GM12892 (cell line): ENCODE measurements around the gene CIITA.

ENCODE experiments used
- POLR2A ChIP-seq: IDR thresholded peaks from 2 replicates; pipeline ENCODE4 v1.6.1; 2011; ENCODE audit warnings: low read depth, low read length, control low read depth
- POLR2AphosphoS5 ChIP-seq: IDR thresholded peaks from 2 replicates; pipeline ENCODE4 v1.6.1; 2011; ENCODE audit warnings: low read depth, low read length, control low read depth
- TAF1 ChIP-seq: IDR thresholded peaks from 2 replicates; pipeline ENCODE4 v1.6.1; 2011; ENCODE audit warnings: low read depth, mild to moderate bottlenecking, control low read depth, low read length, borderline replicate concordance

GRCh38 chr16:10936272-10936984, 59.4 kb downstream of the CIITA start:
- TF ChIP-seq POLR2A (no peak), TAF1 (no peak), POLR2AphosphoS5 (no peak)
